Mucosa of descending colon (tissue), 3 donors: ENCODE results near the gene ZMIZ1. TPM values are rescaled to one million over a fixed set of nuclear protein-coding genes. Genes with fewer than 3 reads are reported as not detected.

Experiments
- ATAC-seq: fragments of 200-7000 bp; cut with Tn5 transposase; one replicate; pipeline ENCODE4 v1.9.1; 2020; ENCODE audit warnings: mild to moderate bottlenecking, moderate library complexity
- DNase-seq, 3 donors: peaks; one replicate each; pipeline ENCODE4 v3.0.0-alpha.2; 2020
- H3K36me3 ChIP-seq: fragments of 200-600 bp; one replicate; pipeline ENCODE4 v1.8.0; 2021; ENCODE audit warnings: low read depth, mild to moderate bottlenecking
- H3K4me1 ChIP-seq: fragments of 200-600 bp; one replicate; pipeline ENCODE4 v1.8.0; 2021; ENCODE audit warnings: low read depth, mild to moderate bottlenecking
- H3K4me3 ChIP-seq: fragments of 200-600 bp; one replicate; pipeline ENCODE4 v1.8.0; 2021; ENCODE audit warnings: mild to moderate bottlenecking
- H3K9me3 ChIP-seq: fragments of 200-600 bp; one replicate; pipeline ENCODE4 v1.8.0; 2021; ENCODE audit warnings: mild to moderate bottlenecking
- intact Hi-C, 2 donors: fragments of 100-400 bp; cut with DNase I in 1 of 2; cut with micrococcal nuclease in 1 of 2; formaldehyde crosslinking; loops; one replicate each; pipeline versions ENCODE4 v1.11.0 to v1.11.1; 2022; cut with DNase I, micrococcal nuclease
- total RNA-seq, 3 donors: library from RNA; stranded (reverse); fragmentation: NEBNext Ultra II Directional in 2 of 3; extraction: Animal tissue kit (Norgen Biotek cat#: 25700) in 2 of 3; gene quantifications; one replicate each; pipeline versions ENCODE4 v1.2.1 to v1.2.4, GENCODE V29; 2021 to 2023
- TF ChIP-seq, protein P1 (sequence below): fragments of 200-600 bp; IDR thresholded peaks from one replicate; pipeline ENCODE4 v1.8.0; 2022; ENCODE audit warnings: antibody characterized with exemption, mild to moderate bottlenecking
- donor health status: DM: no; HTN: no; CAD: no; lungs with moderate emphysema.
- donor health status: DM: no; HTN: no; CAD: no.
- donor health status: DM: no; HTN: yes; CAD: no.

ZMIZ1 gene
- total RNA-seq, 3 donors from 2014 or later: 61.4 to 103 (median 89.1) TPM

DNA sequence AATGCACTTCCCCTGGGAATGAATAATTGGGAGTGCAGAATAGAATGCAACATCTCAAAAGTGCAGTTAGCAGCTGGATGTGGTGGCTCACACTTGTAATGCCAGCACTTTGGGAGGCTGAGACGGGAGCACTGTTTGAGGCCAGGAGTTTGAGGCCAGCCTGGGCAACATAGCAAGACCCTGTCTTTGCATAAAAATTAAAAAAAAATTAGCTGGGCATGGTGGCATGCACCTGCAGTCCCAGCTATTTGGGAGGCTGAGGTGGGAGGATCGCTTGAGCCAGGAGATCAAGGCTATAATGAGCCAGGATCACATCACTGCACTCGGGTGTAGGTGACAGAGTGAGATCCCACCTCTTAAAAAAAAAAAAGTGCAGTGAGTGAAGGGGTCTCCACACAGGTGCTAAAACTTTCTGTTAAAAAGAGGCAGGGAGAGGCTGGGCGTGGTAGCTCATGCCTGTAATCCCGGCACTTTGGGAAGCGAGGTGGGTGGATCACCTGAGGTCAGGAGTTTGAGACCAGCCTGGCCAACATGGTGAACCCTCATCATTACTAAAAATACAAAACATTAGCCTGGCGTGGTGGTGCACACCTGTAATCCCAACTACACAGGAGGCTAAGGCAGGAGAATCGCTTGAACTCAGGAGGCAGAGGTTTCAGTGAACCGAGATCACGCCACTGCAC lies 13.5 kb upstream of the ZMIZ1 start:
- peaks cover 56% of the 10 kb centered on the region for H3K4me1 ChIP-seq
- intact Hi-C loops: no loop called here
- TF ChIP-seq, protein P1, sequence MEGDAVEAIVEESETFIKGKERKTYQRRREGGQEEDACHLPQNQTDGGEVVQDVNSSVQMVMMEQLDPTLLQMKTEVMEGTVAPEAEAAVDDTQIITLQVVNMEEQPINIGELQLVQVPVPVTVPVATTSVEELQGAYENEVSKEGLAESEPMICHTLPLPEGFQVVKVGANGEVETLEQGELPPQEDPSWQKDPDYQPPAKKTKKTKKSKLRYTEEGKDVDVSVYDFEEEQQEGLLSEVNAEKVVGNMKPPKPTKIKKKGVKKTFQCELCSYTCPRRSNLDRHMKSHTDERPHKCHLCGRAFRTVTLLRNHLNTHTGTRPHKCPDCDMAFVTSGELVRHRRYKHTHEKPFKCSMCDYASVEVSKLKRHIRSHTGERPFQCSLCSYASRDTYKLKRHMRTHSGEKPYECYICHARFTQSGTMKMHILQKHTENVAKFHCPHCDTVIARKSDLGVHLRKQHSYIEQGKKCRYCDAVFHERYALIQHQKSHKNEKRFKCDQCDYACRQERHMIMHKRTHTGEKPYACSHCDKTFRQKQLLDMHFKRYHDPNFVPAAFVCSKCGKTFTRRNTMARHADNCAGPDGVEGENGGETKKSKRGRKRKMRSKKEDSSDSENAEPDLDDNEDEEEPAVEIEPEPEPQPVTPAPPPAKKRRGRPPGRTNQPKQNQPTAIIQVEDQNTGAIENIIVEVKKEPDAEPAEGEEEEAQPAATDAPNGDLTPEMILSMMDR: no peak
- DNase-seq (peak; percentile 24 to 30 (median 27)), ATAC-seq (no peak)
- H3K4me3 ChIP-seq: no peak overlapping the region
- H3K36me3 ChIP-seq: no peaks in the 10 kb centered on the region
- H3K9me3 ChIP-seq: no peaks in the 10 kb centered on the region

DNA sequence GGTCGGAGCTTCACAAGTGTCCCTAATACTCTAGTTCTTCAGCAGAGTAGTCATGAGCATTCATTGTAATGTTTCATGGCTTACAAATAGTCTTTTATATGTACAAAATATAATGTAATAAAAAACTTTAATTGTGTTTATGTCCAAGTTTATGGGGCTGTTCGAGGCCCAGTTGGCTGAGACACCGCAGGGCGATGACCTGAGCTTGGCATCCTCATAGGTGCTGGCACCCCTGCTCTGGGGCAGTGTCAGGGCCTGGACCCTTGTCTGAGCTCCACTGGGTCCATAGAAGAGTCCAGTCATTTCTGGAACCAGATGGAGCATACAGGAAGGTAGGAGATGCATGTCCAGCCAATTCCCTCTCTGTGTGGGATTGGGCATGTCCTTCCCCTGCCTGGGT lies 12.9 kb upstream of the ZMIZ1 start:
- DNase-seq (peak; percentile 42 to 52 (median 44)), ATAC-seq (no peak)
- H3K4me3 ChIP-seq: no peak overlapping the region
- no peaks in the 10 kb centered on the region for H3K9me3 ChIP-seq
- TF ChIP-seq, protein P1: no peak
- no peaks in the 10 kb centered on the region for H3K36me3 ChIP-seq
- H3K4me1 ChIP-seq: peaks cover 52% of the 10 kb centered on the region
- intact Hi-C loops: no loop called here

DNA sequence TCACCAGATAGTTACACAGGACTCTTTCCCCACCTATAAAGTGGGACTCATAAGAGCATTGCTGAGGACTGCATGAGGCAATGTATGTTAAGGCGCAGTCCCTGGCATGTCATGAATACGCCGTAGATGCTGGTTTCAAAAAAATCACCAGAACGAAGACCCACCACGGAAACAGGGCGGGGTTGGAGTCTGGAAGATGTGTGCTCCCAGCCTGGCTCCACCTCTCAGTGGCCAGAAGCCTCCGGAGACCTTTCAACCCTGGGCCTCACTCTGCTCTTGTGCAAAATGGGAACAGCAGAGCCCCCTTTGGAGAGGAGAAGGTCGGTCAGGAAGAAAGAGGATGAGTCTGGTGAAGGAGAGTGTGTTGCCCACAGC lies 12.4 kb upstream of the ZMIZ1 start:
- peaks cover 53% of the 10 kb centered on the region for H3K4me1 ChIP-seq
- intact Hi-C loops: no loop called here
- no peaks in the 10 kb centered on the region for H3K36me3 ChIP-seq
- no peaks in the 10 kb centered on the region for H3K9me3 ChIP-seq
- TF ChIP-seq, protein P1: no peak
- H3K4me3 ChIP-seq: no peak overlapping the region
- DNase-seq (peak; percentile 33 to 44 (median 33)), ATAC-seq (no peak)

DNA sequence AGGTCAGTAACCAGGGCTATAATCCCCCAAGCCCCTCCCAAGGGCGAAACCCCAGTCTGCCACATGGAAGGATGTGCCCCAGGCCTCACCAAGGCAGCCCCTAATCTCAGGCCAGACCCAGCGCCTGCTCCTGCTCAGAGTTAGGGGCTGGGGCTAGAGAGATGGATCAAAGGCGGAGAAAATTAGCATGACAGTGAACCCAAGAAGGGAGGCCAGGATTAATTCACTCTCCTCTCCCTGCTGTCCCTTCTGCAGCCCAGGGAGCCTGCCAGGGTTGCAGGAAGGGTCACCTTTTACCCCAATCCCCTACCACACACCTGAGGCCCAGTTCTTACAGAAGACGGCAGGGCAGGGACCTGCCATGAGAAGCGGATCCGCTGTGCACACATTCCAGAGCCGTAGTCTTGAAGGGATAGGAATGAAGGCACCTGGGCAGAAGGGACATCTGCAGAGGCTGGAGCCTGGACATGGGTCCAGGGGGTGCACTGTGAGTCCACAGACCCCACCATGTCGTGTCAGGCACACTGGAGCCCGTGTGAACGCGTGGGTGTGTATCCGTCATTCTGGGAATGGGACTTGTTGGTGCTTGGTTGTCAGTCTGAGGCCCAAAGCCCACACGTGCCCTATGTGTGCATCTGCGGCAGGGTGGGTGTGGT lies 11.9 kb upstream of the ZMIZ1 start:
- TF ChIP-seq, protein P1: no peak
- peak in 2 of 3 donors; percentile 27 to 37 for DNase-seq
- ATAC-seq: no peak
- Histone ChIP-seq H3K4me1 (peaks cover 56% of the 10 kb centered on the region), H3K9me3 (no peaks in the 10 kb centered on the region), H3K4me3 (no peak overlapping the region), H3K36me3 (no peaks in the 10 kb centered on the region)
- intact Hi-C loops: no loop called here

DNA sequence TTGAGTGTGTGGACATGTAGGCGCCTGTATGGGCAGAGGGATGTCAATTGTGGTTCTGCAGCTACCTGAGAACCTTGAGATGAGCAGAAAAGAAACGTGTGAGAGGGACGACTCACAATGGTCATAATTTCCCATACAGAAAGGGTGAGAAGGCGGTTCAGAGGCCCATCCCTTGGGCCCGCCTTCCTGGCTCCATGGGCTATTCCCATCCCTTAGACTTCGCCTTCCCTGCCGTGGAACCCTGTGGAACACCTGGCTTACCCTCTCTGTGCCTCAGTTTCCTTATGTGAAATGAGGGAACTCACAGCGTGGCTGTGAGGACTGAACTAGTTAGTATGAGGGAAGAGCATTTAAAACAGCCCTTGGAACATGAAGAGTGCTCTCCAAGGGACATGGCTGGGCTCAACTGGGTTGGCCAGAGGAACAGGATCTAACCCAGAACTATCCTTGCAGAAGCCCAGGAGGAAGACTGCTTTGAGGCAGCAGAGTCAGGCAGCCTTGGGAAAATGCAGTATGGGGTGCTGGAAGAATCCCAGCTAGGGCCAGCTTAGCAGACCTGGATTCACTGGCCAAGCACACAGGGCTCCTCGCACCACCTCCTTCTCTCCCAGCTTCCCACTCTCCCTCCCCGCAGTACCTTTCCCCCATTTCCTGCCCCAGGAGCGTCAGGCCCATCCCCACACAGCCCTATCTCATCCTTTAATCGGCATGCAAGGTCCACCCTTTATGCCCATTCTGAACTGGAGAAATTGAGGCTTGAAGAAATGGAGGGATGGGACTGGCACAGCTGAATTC lies 11.1 kb upstream of the ZMIZ1 start:
- intact Hi-C loops: no loop called here
- no peak for ATAC-seq
- H3K9me3 ChIP-seq: no peaks in the 10 kb centered on the region
- H3K4me1 ChIP-seq: peaks cover 56% of the 10 kb centered on the region
- H3K4me3 ChIP-seq: no peak overlapping the region
- peak; percentile 22 to 46 (median 31) for DNase-seq
- no peaks in the 10 kb centered on the region for H3K36me3 ChIP-seq
- TF ChIP-seq, protein P1: no peak
